Osteocyte (in vitro differentiated cells): Measurements from ENCODE around the gene RAD51B. TPM values are rescaled to one million over a fixed set of nuclear protein-coding genes. Genes with fewer than 3 reads are reported as not detected.

Source experiments
- DNase-seq: peaks from one replicate; pipeline ENCODE4 v3.0.0; 2021; ENCODE audit warnings: mixed read lengths; ENCODE audit not compliant: unreplicated experiment; ENCODE audit errors: extremely low spot score
- H3K27ac Mint-ChIP-seq: one replicate; pipeline ENCODE4 v1.8.0; 2021; ENCODE audit warnings: mild to moderate bottlenecking, mixed read lengths; ENCODE audit not compliant: unreplicated experiment
- H3K27me3 Mint-ChIP-seq: one replicate; pipeline ENCODE4 v1.8.0; 2021; ENCODE audit warnings: mixed read lengths; ENCODE audit not compliant: unreplicated experiment
- H3K36me3 Mint-ChIP-seq: one replicate; pipeline ENCODE4 v1.8.0; 2021; ENCODE audit warnings: mixed read lengths; ENCODE audit not compliant: unreplicated experiment
- H3K4me1 Mint-ChIP-seq: one replicate; pipeline ENCODE4 v1.8.0; 2021; ENCODE audit warnings: mixed read lengths; ENCODE audit not compliant: unreplicated experiment
- H3K4me3 Mint-ChIP-seq: one replicate; pipeline ENCODE4 v1.8.0; 2021; ENCODE audit warnings: mild to moderate bottlenecking, moderate library complexity, mixed read lengths; ENCODE audit not compliant: unreplicated experiment
- H3K9me3 Mint-ChIP-seq: one replicate; pipeline ENCODE4 v1.8.0; 2021; ENCODE audit warnings: mixed read lengths; ENCODE audit not compliant: unreplicated experiment
- CTCF ChIP-seq: fragments of 200-600 bp; sonication (generic); IDR thresholded peaks from 2 replicates; pipeline ENCODE4 v1.5.0; 2021; ENCODE audit warnings: antibody characterized with exemption, mild to moderate bottlenecking, moderate library complexity
- total RNA-seq: library from RNA; stranded (reverse); gene quantifications from 2 replicates; pipeline ENCODE4 v1.2.1, GENCODE V29; 2021

Gene RAD51B
- total RNA-seq, 1 donor from 2014 or later: 12.7 TPM

GRCh38 chr14:68462683-68463082 is 643.1 kb downstream of the RAD51B start:
- Mint-ChIP-seq H3K4me1 (peaks cover 38% of the 10 kb centered on the region), H3K27ac (no peak overlapping the region), H3K4me3 (no peak overlapping the region)

GRCh38 chr14:68463299-68463698 is 643.7 kb downstream of the RAD51B start:
- Mint-ChIP-seq H3K9me3 (no peaks in the 10 kb centered on the region), H3K4me3 (no peak overlapping the region), H3K27me3 (no peaks in the 10 kb centered on the region), H3K4me1 (peaks cover 37% of the 10 kb centered on the region), H3K27ac (no peak overlapping the region), H3K36me3 (no peaks in the 10 kb centered on the region)
- TF ChIP-seq CTCF: no peak
- DNase-seq: no peak

More at GRCh38 chr14:68462683-68463082, 643.1 kb downstream of the RAD51B start:
- Mint-ChIP-seq H3K9me3 (no peaks in the 10 kb centered on the region), H3K27me3 (no peaks in the 10 kb centered on the region), H3K36me3 (no peaks in the 10 kb centered on the region)
- TF ChIP-seq CTCF: peak; percentile 17
- DNase-seq: no peak

- H3K4me3 Mint-ChIP-seq: no peak overlapping the region
- H3K27me3 Mint-ChIP-seq: no peaks in the 10 kb centered on the region
- no peak for TF ChIP-seq CTCF
- no peak for DNase-seq
- H3K36me3 Mint-ChIP-seq: no peaks in the 10 kb centered on the region
- H3K4me1 Mint-ChIP-seq: peaks cover 33% of the 10 kb centered on the region
- no peaks in the 10 kb centered on the region for H3K9me3 Mint-ChIP-seq
- no peak overlapping the region for H3K27ac Mint-ChIP-seq
Observed at GRCh38 chr14:68463705-68464374, 644.3 kb downstream of the RAD51B start.

GRCh38 chr14:68464711-68465110 is 645.1 kb downstream of the RAD51B start:
- Mint-ChIP-seq H3K4me1 (peaks cover 25% of the 10 kb centered on the region), H3K9me3 (no peaks in the 10 kb centered on the region), H3K4me3 (no peak overlapping the region), H3K27me3 (no peaks in the 10 kb centered on the region), H3K36me3 (no peaks in the 10 kb centered on the region), H3K27ac (peak overlapping the region; percentile 46)
- DNase-seq: no peak
- TF ChIP-seq CTCF: no peak

- Mint-ChIP-seq H3K4me3 (no peak overlapping the region), H3K27ac (no peak overlapping the region), H3K36me3 (no peaks in the 10 kb centered on the region), H3K27me3 (no peaks in the 10 kb centered on the region), H3K4me1 (peaks cover 18% of the 10 kb centered on the region), H3K9me3 (no peaks in the 10 kb centered on the region)
- DNase-seq: no peak
- TF ChIP-seq CTCF: no peak
Observed at GRCh38 chr14:68466491-68466977, 647.0 kb downstream of the RAD51B start.
